Sigmoid colon (tissue), 7 donors: ENCODE measurements around the gene WNK3. TPM values are rescaled to one million over a fixed set of nuclear protein-coding genes. Genes with fewer than 3 reads are reported as not detected.
A peak's percentile ranks its signal among the peaks of the same experiment; 100 is the strongest.
"Not testable (repeated sequence)": the region's sequence is repeated elsewhere in the genome, so short reads cannot be mapped to it uniquely, and the experiment has no call there.

Source experiments
- DNase-seq: peaks from one replicate; pipeline ENCODE4 v3.0.0-alpha.2; 2019
- H3K27ac ChIP-seq, 4 donors: fragments of 200-600 bp; sonication (generic); one replicate each; pipeline ENCODE4 v1.5.1; 2016 to 2019; ENCODE audit warnings: mild to moderate bottlenecking in 1 of 4
- H3K27me3 ChIP-seq, 3 donors: fragments of 200-600 bp; sonication (generic); one replicate each; pipeline ENCODE4 v1.5.1; 2019; ENCODE audit warnings: mild to moderate bottlenecking in 1 of 3
- H3K36me3 ChIP-seq, 4 donors: fragments of 200-600 bp; sonication (generic); one replicate each; pipeline ENCODE4 v1.5.1; 2016 to 2019
- H3K4me1 ChIP-seq, 4 donors: fragments of 200-600 bp; sonication (generic); one replicate each; pipeline ENCODE4 v1.5.1; 2017 to 2019
- H3K4me3 ChIP-seq, 4 donors: fragments of 200-600 bp; sonication (generic); one replicate each; pipeline ENCODE4 v1.5.1; 2017 to 2019; ENCODE audit warnings: mild to moderate bottlenecking in 2 of 4, moderate library complexity in 1 of 4
- H3K9me3 ChIP-seq, 4 donors: fragments of 200-600 bp in 3 of 4; sonication (generic) in 3 of 4; one replicate each; pipeline versions ENCODE4 v1.5.1 to v1.6.1; 2013 to 2019
- EP300 ChIP-seq, 4 donors: sonication (generic); formaldehyde crosslinking; IDR thresholded peaks; one replicate each; pipeline ENCODE4 v1.6.1; 2017; ENCODE audit warnings: antibody characterized with exemption in 4 of 4
- POLR2A ChIP-seq, 2 donors: fragments of 450-650 bp; IDR thresholded peaks; one replicate each; pipeline ENCODE4 v1.6.1; 2016; ENCODE audit warnings: antibody characterized with exemption in 2 of 2, mild to moderate bottlenecking in 2 of 2, moderate library complexity in 2 of 2
- POLR2AphosphoS5 ChIP-seq, 4 donors: sonication (generic); formaldehyde crosslinking; IDR thresholded peaks; one replicate each; pipeline ENCODE4 v1.6.1; 2017; ENCODE audit warnings: antibody characterized with exemption in 4 of 4
- WGBS, 2 donors: extraction: QIAGEN DNeasy Blood & Tissue Kit; methylation state at CpG; one replicate each; pipeline ENCODE4 v1.1.7; 2013; 5-methylcytosine and 5-hydroxymethylcytosine counted together
- intact Hi-C: fragments of 100-400 bp; cut with DNase I; formaldehyde crosslinking; loops from one replicate; pipeline ENCODE4 v1.15.1; 2023
- polyA plus RNA-seq, 3 donors: library from polyadenylated mRNA; stranded (reverse); fragments of 200-250 nt; gene quantifications; one replicate each; pipeline ENCODE4 v1.2.3, GENCODE V29; 2013
- total RNA-seq, 4 donors: library from RNA; depleted of rRNA; stranded (reverse); fragments of >200 nt; gene quantifications; one replicate each; pipeline ENCODE4 v1.1.0, GENCODE V29; 2016
- TF ChIP-seq, protein P1 (sequence below), 4 experiments: fragments of 450-650 bp in 3 of 4; fragments of 200-600 bp in 1 of 4; IDR thresholded peaks; one replicate each; pipeline ENCODE4 v1.5.1; 2016 to 2019; ENCODE audit warnings: antibody characterized with exemption in 4 of 4, mild to moderate bottlenecking in 3 of 4, moderate library complexity in 2 of 4
- donor health status: healthy with polysubstance abuse.
- donor health status: Bipolar disorder and iron deficiency.
- donor health status: healthy.

WNK3 gene
- total and polyA plus RNA-seq, 7 donors = under 0.01 to 1.9 (median 1.7) TPM; not detected in 1

DNA sequence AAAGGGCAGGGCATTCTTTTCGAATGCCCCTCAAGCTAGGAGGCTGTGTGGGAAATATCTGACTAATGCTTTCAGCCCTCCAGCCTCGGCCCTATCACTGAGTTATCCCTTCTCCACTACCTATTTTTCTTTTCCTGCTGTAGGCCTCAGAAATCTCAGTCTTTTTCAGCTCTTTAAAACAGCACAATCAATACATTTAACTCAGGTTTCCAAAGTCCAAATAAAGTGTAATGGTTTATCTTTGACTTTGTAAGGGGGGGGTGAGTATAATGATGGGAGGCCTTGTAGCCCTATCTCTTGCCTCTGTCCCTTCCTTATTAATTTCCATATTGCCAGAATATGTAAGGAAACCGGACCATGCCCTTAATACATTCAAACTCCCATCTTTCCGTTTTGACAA is 1.6 kb upstream of the WNK3 start:
- Histone ChIP-seq H3K4me3 (peak overlapping the region in 2 of 4 donors; percentile 53 to 55), H3K9me3 (no peaks in the 10 kb centered on the region), H3K4me1 (peaks cover 0 to 4% (median 0%) of the 10 kb centered on the region in 4 donors), H3K27me3 (no peaks in the 10 kb centered on the region), H3K36me3 (no peaks in the 10 kb centered on the region), H3K27ac (peak overlapping the region in 1 of 4 donors; percentile 71)
- DNase-seq = no peak
- intact Hi-C loops = loop anchor here (2.0 to 10.0 kb wide), 7 partner anchors 83 to 448 kb away; partner anchors contain the start of genes FAM120C, FGD1, MAGED2 and PHF8
- TF ChIP-seq EP300 (IDR thresholded peaks at IDR 0.05) (no peak), POLR2A (IDR thresholded peaks at IDR 0.05) (no peak), POLR2AphosphoS5 (IDR thresholded peaks at IDR 0.05) (no peak)
- TF ChIP-seq, protein P1, sequence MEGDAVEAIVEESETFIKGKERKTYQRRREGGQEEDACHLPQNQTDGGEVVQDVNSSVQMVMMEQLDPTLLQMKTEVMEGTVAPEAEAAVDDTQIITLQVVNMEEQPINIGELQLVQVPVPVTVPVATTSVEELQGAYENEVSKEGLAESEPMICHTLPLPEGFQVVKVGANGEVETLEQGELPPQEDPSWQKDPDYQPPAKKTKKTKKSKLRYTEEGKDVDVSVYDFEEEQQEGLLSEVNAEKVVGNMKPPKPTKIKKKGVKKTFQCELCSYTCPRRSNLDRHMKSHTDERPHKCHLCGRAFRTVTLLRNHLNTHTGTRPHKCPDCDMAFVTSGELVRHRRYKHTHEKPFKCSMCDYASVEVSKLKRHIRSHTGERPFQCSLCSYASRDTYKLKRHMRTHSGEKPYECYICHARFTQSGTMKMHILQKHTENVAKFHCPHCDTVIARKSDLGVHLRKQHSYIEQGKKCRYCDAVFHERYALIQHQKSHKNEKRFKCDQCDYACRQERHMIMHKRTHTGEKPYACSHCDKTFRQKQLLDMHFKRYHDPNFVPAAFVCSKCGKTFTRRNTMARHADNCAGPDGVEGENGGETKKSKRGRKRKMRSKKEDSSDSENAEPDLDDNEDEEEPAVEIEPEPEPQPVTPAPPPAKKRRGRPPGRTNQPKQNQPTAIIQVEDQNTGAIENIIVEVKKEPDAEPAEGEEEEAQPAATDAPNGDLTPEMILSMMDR (IDR thresholded peaks at IDR 0.05) = no peak
- WGBS, 2 donors = 73 to 82% methylated on average over 4 of the region's 4 CpGs

DNA sequence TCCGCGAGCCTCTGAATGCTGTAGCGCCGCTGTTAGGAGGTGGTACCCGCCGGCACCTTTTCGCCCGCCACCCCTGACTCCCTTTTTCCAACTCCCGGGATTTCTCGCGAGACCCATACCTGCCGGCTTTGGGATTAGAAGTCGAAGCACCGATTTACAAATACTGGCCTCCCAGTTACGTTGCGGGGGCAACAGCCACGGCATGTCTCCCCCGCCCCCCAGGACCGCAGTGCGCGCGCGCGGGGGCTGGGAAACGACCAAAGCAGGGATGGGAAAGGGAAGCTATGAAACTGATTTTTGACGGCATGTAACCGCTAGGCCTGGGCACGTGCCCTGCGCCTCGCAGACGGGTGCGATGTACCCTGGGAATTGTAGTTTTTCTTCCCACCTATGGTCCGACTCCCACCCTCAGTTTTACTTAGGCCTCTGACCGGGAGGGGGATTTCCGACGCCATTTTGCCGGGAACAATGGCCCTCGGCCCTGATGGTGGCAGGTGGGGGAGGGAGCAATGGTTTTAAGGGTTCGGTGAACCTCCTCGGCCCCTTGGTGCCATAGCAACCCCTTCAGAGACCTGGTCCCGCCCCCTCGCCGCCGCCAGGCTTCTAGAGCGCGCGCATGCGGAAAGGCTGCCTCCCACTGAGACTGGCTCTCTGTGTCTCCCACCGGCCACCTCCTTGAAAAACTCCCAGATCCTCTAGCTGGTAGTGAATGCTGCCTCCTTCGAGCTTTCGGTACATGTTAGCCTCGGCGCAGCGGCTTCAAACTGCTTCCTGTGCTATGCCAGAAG is 772 bp upstream of the WNK3 start:
- intact Hi-C loops = loop anchor here (2.0 to 10.0 kb wide), 7 partner anchors 84 to 449 kb away; partner anchors contain the start of genes FAM120C, FGD1, MAGED2 and PHF8
- WGBS, 2 donors = 4 to 26% methylated on average over 54 of the region's 54 CpGs
- no peaks in the 10 kb centered on the region for H3K27me3 ChIP-seq
- H3K27ac ChIP-seq = peak overlapping the region; percentile 68 to 78 (median 70)
- peak overlapping the region; percentile 18 to 55 (median 52) for H3K4me3 ChIP-seq
- H3K4me1 ChIP-seq = peaks cover 0 to 4% (median 0%) of the 10 kb centered on the region in 4 donors
- no peaks in the 10 kb centered on the region for H3K36me3 ChIP-seq
- peak; percentile 69 for DNase-seq
- no peaks in the 10 kb centered on the region for H3K9me3 ChIP-seq
- TF ChIP-seq EP300 (IDR thresholded peaks at IDR 0.05) = no peak

- Histone ChIP-seq H3K4me3 (no peak overlapping the region), H3K9me3 (no peaks in the 10 kb centered on the region), H3K27me3 (no peaks in the 10 kb centered on the region), H3K36me3 (no peaks in the 10 kb centered on the region), H3K27ac (no peak overlapping the region), H3K4me1 (no peaks in the 10 kb centered on the region)
- 97 to 98% methylated on average over 2 of the region's 2 CpGs for WGBS, 2 donors
- DNase-seq = no peak
- TF ChIP-seq EP300 (IDR thresholded peaks at IDR 0.05) = no peak
- no peak for TF ChIP-seq POLR2AphosphoS5 (IDR thresholded peaks at IDR 0.05)
- no peak for TF ChIP-seq POLR2A (IDR thresholded peaks at IDR 0.05)
- TF ChIP-seq, protein P1 (IDR thresholded peaks at IDR 0.05) = no peak
- intact Hi-C loops = loop anchor here (10.0 kb wide), 1 partner anchor 308 kb away; the partner anchor contains the start of gene PHF8
These were observed 5.2 kb downstream of the WNK3 start for GRCh38 chrX:54352677-54353076.

DNA sequence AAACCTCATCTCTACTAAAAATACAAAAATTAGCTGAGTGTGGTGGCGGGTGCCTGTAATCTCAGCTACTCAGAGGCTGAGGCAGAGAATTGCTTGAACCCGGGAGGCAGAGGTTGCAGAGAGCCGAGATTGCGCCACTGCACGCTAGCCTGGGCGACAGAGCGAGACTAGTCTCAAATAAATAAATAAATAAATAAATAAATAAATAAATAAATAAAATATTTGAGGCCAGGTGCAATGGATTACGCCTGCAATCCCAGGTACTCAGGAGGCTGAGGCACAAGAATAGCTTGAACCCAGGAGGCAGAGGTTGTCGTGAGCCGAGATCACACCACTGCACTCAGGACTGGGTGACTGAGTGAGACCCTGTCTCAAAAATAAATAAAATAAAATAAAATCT is 20.5 kb downstream of the WNK3 start:
- H3K27me3 ChIP-seq, DNase-seq, H3K4me3 ChIP-seq, H3K9me3 ChIP-seq, H3K36me3 ChIP-seq, intact Hi-C loops, H3K27ac ChIP-seq, H3K4me1 ChIP-seq: not testable (repeated sequence)
- WGBS, 2 donors = 93 to 95% methylated on average over 10 of the region's 10 CpGs

GRCh38 chrX:54325077-54325476 is 32.8 kb downstream of the WNK3 start:
- TF ChIP-seq EP300 (IDR thresholded peaks at IDR 0.05) (no peak), POLR2A (IDR thresholded peaks at IDR 0.05) (no peak), POLR2AphosphoS5 (IDR thresholded peaks at IDR 0.05) (no peak)
- TF ChIP-seq, protein P1 (IDR thresholded peaks at IDR 0.05) = no peak
- DNase-seq = no peak
- no peaks in the 10 kb centered on the region for H3K9me3 ChIP-seq
- no peak overlapping the region for H3K4me3 ChIP-seq
- no peaks in the 10 kb centered on the region for H3K36me3 ChIP-seq
- H3K4me1 ChIP-seq = no peaks in the 10 kb centered on the region
- WGBS, 2 donors = 19 to 55% methylated on average over 8 of the region's 8 CpGs
- intact Hi-C loops = no loop called here
- H3K27me3 ChIP-seq = no peaks in the 10 kb centered on the region
- H3K27ac ChIP-seq = no peak overlapping the region
